ENCODE data around the gene SETBP1.

SETBP1 gene

GRCh38 chr18:44816477-44816876, 135.8 kb downstream of the SETBP1 start:
- no peak for DNase-seq (ENCODE audit: low spot score)

GRCh38 chr18:44817831-44818473, 137.3 kb downstream of the SETBP1 start:
- DNase-seq (ENCODE audit: low spot score): no peak

GRCh38 chr18:44818668-44819403, 138.1 kb downstream of the SETBP1 start:
- DNase-seq (ENCODE audit: low spot score): no peak

- DNase-seq (ENCODE audit: low spot score): no peak
These were observed 139.3 kb downstream of the SETBP1 start for GRCh38 chr18:44819944-44820510.

GRCh38 chr18:44821924-44822323, 141.2 kb downstream of the SETBP1 start:
- DNase-seq (ENCODE audit: low spot score): no peak

- no peak for DNase-seq (ENCODE audit: low spot score)
These were observed 142.6 kb downstream of the SETBP1 start for GRCh38 chr18:44823286-44823685.

- no peak for DNase-seq (ENCODE audit: low spot score)
These were observed 143.1 kb downstream of the SETBP1 start for GRCh38 chr18:44823782-44824181.

GRCh38 chr18:44824884-44825283, 144.2 kb downstream of the SETBP1 start:
- DNase-seq (ENCODE audit: low spot score): no peak

- DNase-seq (ENCODE audit: low spot score): no peak
These were observed 146.0 kb downstream of the SETBP1 start for GRCh38 chr18:44826418-44827259.

GRCh38 chr18:44828080-44828479, 147.4 kb downstream of the SETBP1 start:
- no peak for DNase-seq (ENCODE audit: low spot score)

- DNase-seq (ENCODE audit: low spot score): no peak
These were observed 149.9 kb downstream of the SETBP1 start for GRCh38 chr18:44830581-44830980.

- DNase-seq (ENCODE audit: low spot score): no peak
These were observed 153.1 kb downstream of the SETBP1 start for GRCh38 chr18:44833786-44834185.

GRCh38 chr18:44834867-44835469, 154.3 kb downstream of the SETBP1 start:
- DNase-seq (ENCODE audit: low spot score): no peak

GRCh38 chr18:44835703-44836102, 155.0 kb downstream of the SETBP1 start:
- no peak for DNase-seq (ENCODE audit: low spot score)

- no peak for DNase-seq (ENCODE audit: low spot score)
These were observed 155.6 kb downstream of the SETBP1 start for GRCh38 chr18:44836263-44836662.

- DNase-seq (ENCODE audit: low spot score): no peak
These were observed 156.9 kb downstream of the SETBP1 start for GRCh38 chr18:44837482-44838180.

- DNase-seq (ENCODE audit: low spot score): peak; percentile 20
These were observed 158.4 kb downstream of the SETBP1 start for GRCh38 chr18:44838971-44839666.

- DNase-seq (ENCODE audit: low spot score): no peak
These were observed 159.5 kb downstream of the SETBP1 start for GRCh38 chr18:44840058-44840790.

- no peak for DNase-seq (ENCODE audit: low spot score)
These were observed 160.5 kb downstream of the SETBP1 start for GRCh38 chr18:44841221-44841620.
